Heart left ventricle (tissue), 16 donors: ENCODE results near the gene ZNF714. TPM values are rescaled to one million over a fixed set of nuclear protein-coding genes. Genes with fewer than 3 reads are reported as not detected.
A peak's percentile ranks its signal among the peaks of the same experiment; 100 is the strongest.

Experiments
- ATAC-seq, 4 donors: fragments of 200-7000 bp; cut with Tn5 transposase; one replicate each; pipeline ENCODE4 v1.9.1; 2020 to 2022; ENCODE audit warnings: moderate library complexity in 4 of 4, mild to moderate bottlenecking in 3 of 4, moderate number of reproducible peaks in 1 of 4
- DNase-seq, 5 donors: peaks; one replicate each; pipeline ENCODE4 v3.0.0-alpha.2; 2020
- H3K27ac ChIP-seq, 12 donors: fragments of 200-600 bp; sonication (generic) in 4 of 12; one replicate each; pipeline versions ENCODE4 v1.5.0 to v1.8.0; 2016 to 2022; ENCODE audit warnings: mild to moderate bottlenecking in 2 of 12
- H3K27me3 ChIP-seq, 9 donors: fragments of 200-600 bp; sonication (generic) in 2 of 9; one replicate each; pipeline versions ENCODE4 v1.5.1 to v1.8.0; 2016 to 2022; ENCODE audit warnings: mild to moderate bottlenecking in 3 of 9
- H3K36me3 ChIP-seq, 9 donors: fragments of 200-600 bp; sonication (generic) in 2 of 9; one replicate each; pipeline versions ENCODE4 v1.5.0 to v1.8.0; 2018 to 2022; ENCODE audit warnings: mild to moderate bottlenecking in 2 of 9
- H3K4me1 ChIP-seq, 12 donors: fragments of 200-600 bp; sonication (generic) in 4 of 12; one replicate each; pipeline versions ENCODE4 v1.5.0 to v1.8.0; 2016 to 2022; ENCODE audit warnings: mild to moderate bottlenecking in 3 of 12
- H3K4me3 ChIP-seq, 12 donors: fragments of 200-600 bp; sonication (generic) in 4 of 12; one replicate each; pipeline versions ENCODE4 v1.5.0 to v1.8.0; 2017 to 2022; ENCODE audit warnings: mild to moderate bottlenecking in 9 of 12, moderate library complexity in 4 of 12
- H3K9me3 ChIP-seq, 12 donors: fragments of 200-600 bp; sonication (generic) in 4 of 12; one replicate each; pipeline versions ENCODE4 v1.5.0 to v1.8.0; 2016 to 2022; ENCODE audit warnings: mild to moderate bottlenecking in 1 of 12
- POLR2A ChIP-seq, 2 donors: fragments of 450-650 bp; IDR thresholded peaks; one replicate each; pipeline ENCODE4 v1.6.1; 2017; ENCODE audit warnings: antibody characterized with exemption in 2 of 2, mild to moderate bottlenecking in 2 of 2, moderate library complexity in 2 of 2
- WGBS, 4 donors: extraction: QIAGEN DNeasy Blood & Tissue Kit in 2 of 4; methylation state at CpG; one replicate each; pipeline versions ENCODE4 v1.1.5 to v1.1.7; 2013 to 2018; 5-methylcytosine and 5-hydroxymethylcytosine counted together
- intact Hi-C, 10 donors: fragments of 100-400 bp; cut with DNase I; formaldehyde crosslinking; loops; one replicate each; pipeline versions ENCODE4 v1.11.1 to v1.14.2; 2022
- long read RNA-seq, 3 donors: library from polyadenylated mRNA; unstranded; transcript quantifications; one replicate each; pipeline ENCODE4 v2.0.0, GENCODE V29; 2020 to 2021
- polyA plus RNA-seq, 2 donors: library from polyadenylated mRNA; stranded (reverse); fragments of 200-250 nt; gene quantifications; one replicate each; pipeline ENCODE4 v1.2.3, GENCODE V29; 2013
- total RNA-seq, 9 donors: library from RNA; depleted of rRNA in 2 of 9; stranded (reverse); fragments of >200 nt in 2 of 9; fragmentation: NEBNext Ultra II Directional in 3 of 9; extraction: Animal tissue kit (Norgen Biotek cat#: 25700) in 3 of 9; gene quantifications; one replicate each; pipeline versions ENCODE4 v1.1.0 to v1.2.4, GENCODE V29; 2016 to 2023
- TF ChIP-seq, protein P1 (sequence below), 12 donors: fragments of 200-600 bp; sonication (generic) in 4 of 12; IDR thresholded peaks; one replicate each; pipeline versions ENCODE4 v1.5.0 to v1.8.0; 2018 to 2022; ENCODE audit warnings: antibody characterized with exemption in 12 of 12, mild to moderate bottlenecking in 5 of 12
- donor health status: ischemic (EF 13 %, LVEDD 7.1; RV severe dilation, severe dysfunction).
- donor health status: healthy with polysubstance abuse.
- donor health status: DM: no; HTN: yes; CAD: no.
- donor health status: DM: no; HTN: no; CAD: no.
- donor health status: ischemic (EF 25% LVEDD 6.9; RV normal size, moderate dysfunction).
- donor health status: ischemic (EF 25% LVEDD 5.7; RV mildly dilated, moderate dysfunction).
- donor health status: healthy.
- donor health status: DM: yes; HTN: yes; CAD: no.
- donor health status: ischemic (EF 35%, LVEDD 5.7; RV mildly dilated, moderate dysfunction).
- donor health status: nonischemic (EF 11% LVEDD 7.7; RV severe dilation, severe dysfunction).
- donor health status: DM: yes; HTN: yes; CAD: no.
- donor health status: PGD.
- donor health status: ischemic (EF 29% LVEDD 5.4; RV normal size, mild dysfunction).
- donor health status: nonischemic (EF 23%, LVEDD 6.1; RV moderate dilation, normal function).

The ZNF714 gene
- total RNA-seq: 1 to 10 TPM; 2.0 to 5.6 (median 3.3) TPM
- polyA plus RNA-seq: 1 to 10 TPM; 1.1 to 1.3 TPM
- long read RNA-seq, donor 1, full-length matches to known transcripts: 3 of 7 reads
- long read RNA-seq, donor 1, partial matches to known transcripts: 1 of 7 reads
- long read RNA-seq, donor 1, other reads (novel, unspliced or antisense): 3 of 7 reads
- long read RNA-seq, donor 2, partial matches to known transcripts: 0 of 5 reads
- long read RNA-seq, donor 2, other reads (novel, unspliced or antisense): 5 of 5 reads
- long read RNA-seq, donor 3, partial matches to known transcripts: 0 of 3 reads
- long read RNA-seq, donor 3, other reads (novel, unspliced or antisense): 3 of 3 reads

DNA sequence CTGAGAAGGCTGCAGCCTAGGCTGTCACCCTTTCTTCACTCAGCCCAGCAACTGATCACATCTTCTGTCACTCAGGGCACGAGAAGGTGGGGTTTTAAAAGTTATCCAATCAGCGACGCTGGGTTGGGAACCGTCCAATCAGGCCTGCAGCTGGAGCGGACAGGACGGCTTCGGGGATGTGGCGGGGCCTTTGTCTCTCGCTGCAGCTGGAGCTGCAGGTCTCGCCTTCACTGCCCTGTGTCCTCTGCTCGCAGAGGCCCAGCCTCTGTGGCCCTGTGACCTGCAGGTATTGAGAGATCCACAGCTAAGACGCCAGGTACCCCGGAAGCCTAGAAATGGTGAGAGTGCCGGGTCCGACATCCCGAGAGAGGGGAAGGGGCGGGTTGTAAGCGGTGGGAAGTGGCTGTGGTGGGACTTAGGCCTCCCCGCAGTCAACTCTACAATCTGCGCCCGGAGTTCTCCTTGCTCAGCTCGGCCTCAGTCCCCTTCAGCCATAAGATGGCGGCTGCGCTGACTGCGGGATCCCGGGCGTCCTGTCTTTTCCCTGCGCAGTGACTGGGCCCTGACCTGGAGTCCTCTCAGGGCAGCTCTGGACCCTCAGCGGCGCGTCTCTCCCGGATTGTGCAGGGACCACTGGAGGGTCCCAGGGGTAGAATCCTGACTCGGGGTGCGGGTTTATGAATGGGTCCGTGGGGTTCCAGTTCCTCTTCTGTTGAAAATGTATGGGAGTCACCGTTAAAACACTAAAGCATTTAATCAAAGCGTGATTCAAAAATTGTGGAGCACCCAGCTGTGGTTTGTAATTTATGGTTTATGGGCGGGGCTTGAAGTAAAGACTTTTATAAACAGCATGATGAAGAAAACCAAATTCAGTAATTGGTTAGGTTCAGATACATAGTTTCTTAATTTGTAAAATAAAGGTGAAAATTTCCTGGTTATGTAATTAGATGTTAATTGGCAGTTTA is at the start of gene ZNF714:
Gene ZNF714 (plus strand): TSS at position 193 of the 965 bp plus-strand sequence. CDS start 16,066 bp downstream, outside the sequence.
- Histone ChIP-seq H3K27ac (peak within 1 kb of the TSS in 8 of 12 donors; percentile 31 to 76 (median 68)), H3K4me3 (peak within 1 kb of the TSS; percentile 43 to 89 (median 67)), H3K4me1 (peaks cover 0 to 13% (median 0%) of the 10 kb centered on the region in 12 donors), H3K27me3 (no peaks in the 10 kb centered on the region), H3K36me3 (peaks cover 0 to 16% (median 0%) of the 10 kb centered on the region in 9 donors), H3K9me3 (no peaks in the 10 kb centered on the region)
- ATAC-seq (peak; percentile 100), DNase-seq (peak; percentile 87 to 95 (median 92))
- TF ChIP-seq POLR2A (IDR thresholded peaks at IDR 0.05): no peak
- TF ChIP-seq, protein P1, sequence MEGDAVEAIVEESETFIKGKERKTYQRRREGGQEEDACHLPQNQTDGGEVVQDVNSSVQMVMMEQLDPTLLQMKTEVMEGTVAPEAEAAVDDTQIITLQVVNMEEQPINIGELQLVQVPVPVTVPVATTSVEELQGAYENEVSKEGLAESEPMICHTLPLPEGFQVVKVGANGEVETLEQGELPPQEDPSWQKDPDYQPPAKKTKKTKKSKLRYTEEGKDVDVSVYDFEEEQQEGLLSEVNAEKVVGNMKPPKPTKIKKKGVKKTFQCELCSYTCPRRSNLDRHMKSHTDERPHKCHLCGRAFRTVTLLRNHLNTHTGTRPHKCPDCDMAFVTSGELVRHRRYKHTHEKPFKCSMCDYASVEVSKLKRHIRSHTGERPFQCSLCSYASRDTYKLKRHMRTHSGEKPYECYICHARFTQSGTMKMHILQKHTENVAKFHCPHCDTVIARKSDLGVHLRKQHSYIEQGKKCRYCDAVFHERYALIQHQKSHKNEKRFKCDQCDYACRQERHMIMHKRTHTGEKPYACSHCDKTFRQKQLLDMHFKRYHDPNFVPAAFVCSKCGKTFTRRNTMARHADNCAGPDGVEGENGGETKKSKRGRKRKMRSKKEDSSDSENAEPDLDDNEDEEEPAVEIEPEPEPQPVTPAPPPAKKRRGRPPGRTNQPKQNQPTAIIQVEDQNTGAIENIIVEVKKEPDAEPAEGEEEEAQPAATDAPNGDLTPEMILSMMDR (IDR thresholded peaks at IDR 0.05): no peak
- 14 to 67% (median 39%) methylated on average over 33 to 38 of the region's 38 CpGs for WGBS, 4 donors
- intact Hi-C loops: loop anchor here in 2 of 10 donors (5.0 to 10.0 kb wide), 3 partner anchors 53 to 60 kb away; partner anchors contain the start of genes ZNF430 (in 1 of the 2) and ZNF431 (in 1 of the 2)

DNA sequence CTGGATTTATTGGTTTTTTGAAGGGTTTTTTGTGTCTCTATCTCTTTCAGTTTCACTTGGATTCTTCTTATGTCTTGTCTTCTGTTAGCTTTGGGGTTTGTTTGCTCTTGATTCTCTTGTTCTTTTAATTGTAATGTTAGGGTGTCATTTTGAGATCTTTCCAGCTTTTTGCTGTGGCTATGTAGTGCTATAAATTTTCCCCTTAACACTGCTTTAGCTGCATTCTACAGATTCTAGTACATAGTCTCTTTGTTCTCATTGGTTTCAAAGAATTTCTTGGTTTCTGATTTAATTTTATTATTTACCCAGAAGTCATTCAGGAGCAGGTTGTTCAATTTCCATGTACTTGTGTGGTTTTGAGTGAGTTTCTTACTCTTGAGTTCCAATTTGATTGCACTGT is 37.0 kb upstream of the ZNF714 start:
- Histone ChIP-seq H3K4me1 (no peaks in the 10 kb centered on the region), H3K27me3 (no peaks in the 10 kb centered on the region), H3K4me3 (no peak overlapping the region), H3K27ac (no peak overlapping the region), H3K9me3 (peaks cover 0 to 63% (median 21%) of the 10 kb centered on the region in 12 donors), H3K36me3 (peaks cover 0 to 39% (median 11%) of the 10 kb centered on the region in 9 donors)
- intact Hi-C loops: no loop called here
- no peak for TF ChIP-seq POLR2A (IDR thresholded peaks at IDR 0.05)
- TF ChIP-seq, protein P1 (IDR thresholded peaks at IDR 0.05): no peak
- ATAC-seq (no peak), DNase-seq (no peak)

DNA sequence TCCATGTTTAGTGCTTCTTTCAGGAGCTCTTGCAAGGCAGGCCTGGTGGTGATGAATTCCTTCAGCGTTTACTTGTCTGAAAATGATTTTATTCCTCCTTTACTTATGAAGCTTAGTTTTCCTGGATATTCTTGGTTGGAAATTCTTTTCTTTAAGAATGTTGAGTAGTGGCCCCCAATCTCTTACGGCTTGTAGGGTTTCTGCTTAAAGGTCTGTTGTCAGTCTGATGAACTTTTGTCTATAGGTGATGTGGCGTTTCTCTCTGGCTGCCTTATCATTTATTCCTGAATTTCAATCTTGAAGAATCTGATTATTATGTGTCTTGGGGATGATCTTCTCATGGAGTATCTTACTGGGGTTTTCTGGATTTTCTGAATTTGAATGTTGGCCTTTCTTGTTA is 35.5 kb upstream of the ZNF714 start:
- intact Hi-C loops: no loop called here

More for the DNA sequence above, 35.5 kb upstream of the ZNF714 start:
- ATAC-seq (no peak), DNase-seq (no peak)
- no peaks in the 10 kb centered on the region for H3K27me3 ChIP-seq
- WGBS, 4 donors: 96 to 99% (median 97%) methylated on average over 3 of the region's 3 CpGs
- no peak overlapping the region for H3K4me3 ChIP-seq
- H3K4me1 ChIP-seq: no peaks in the 10 kb centered on the region
- H3K36me3 ChIP-seq: peaks cover 0 to 46% (median 11%) of the 10 kb centered on the region in 9 donors
- peaks cover 0 to 77% (median 21%) of the 10 kb centered on the region in 12 donors for H3K9me3 ChIP-seq
- H3K27ac ChIP-seq: no peak overlapping the region
- no peak for TF ChIP-seq POLR2A (IDR thresholded peaks at IDR 0.05)
- TF ChIP-seq, protein P1 (IDR thresholded peaks at IDR 0.05): no peak
